GM21528 (cell line): ENCODE results near the gene ZNF600.
"Not testable (repeated sequence)": the region's sequence is repeated elsewhere in the genome, so short reads cannot be mapped to it uniquely, and the experiment has no call there.

Source experiments
- ATAC-seq: cut with Tn5 transposase; IDR thresholded peaks from one replicate; pipeline ENCODE4 v1.9.1; 2021; ENCODE audit warnings: mild to moderate bottlenecking, moderate library complexity; ENCODE audit not compliant: unreplicated experiment, low FRiP score

The ZNF600 gene

GRCh38 chr19:52786464-52787354, at the start of gene ZNF600:
TSS of gene ZNF600 (minus strand) at chr19:52786791. CDS start at chr19:52778888, 7,903 bp downstream.
- ATAC-seq, result peak; percentile 92

DNA sequence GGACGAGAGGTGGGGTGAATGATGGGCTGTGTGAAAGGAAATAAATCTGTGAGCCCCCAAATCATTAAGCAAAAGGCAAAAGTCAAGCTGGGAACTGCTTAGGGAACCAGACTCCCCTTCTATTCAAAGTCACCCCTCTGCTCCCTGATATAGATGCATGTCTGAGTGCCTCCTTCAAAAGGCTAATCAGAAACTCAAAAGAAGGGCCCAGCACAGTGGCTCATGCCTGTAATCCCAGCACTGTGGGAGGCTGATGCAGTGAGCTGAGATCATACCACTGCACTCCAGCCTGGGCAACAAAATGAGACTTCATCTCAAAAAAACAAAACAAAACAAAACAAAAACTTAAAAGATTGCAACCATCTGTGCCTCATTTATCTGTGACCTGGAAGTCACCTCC, 47.7 kb upstream of the ZNF600 start:
- not testable (repeated sequence) for ATAC-seq

DNA sequence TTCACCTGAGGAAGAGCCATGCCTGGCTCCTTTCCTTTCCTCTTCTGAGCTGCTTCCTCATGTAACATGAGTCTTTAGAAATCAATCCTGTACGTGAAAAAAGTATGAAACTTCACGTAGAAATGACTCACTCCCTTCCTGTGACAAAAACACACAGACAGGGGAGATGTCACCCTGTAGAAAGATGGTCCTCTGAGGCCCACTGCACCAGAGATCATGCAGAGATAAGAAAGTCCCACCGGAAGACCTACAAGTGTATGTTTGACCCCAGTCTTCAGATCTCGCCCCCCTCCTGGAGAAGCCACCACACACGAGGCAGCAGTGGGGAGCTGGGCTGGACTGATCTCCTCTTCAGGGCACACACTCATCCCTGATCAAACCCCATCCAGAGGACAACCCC, 47.0 kb upstream of the ZNF600 start:
- not testable (repeated sequence) for ATAC-seq

DNA sequence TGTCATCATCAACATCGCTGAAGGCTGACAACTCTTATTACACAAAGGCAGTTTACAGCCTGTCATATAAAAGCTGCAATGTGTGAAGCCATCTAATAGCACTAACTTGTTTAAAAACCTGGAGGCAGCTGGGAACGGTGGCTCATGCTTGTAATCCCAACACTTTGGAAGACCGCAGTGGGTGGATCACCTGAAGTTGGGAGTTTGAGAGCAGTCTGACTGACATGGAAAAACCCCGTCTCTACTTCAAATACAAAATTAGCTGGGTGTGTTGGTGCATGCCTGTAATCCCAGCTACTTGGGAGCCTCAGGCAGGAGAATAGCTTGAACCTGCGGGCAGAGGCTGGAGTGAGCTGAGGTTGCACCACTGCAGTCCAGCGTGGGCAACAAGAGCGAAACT, 43.3 kb upstream of the ZNF600 start:
- ATAC-seq, result not testable (repeated sequence)

- no peak for ATAC-seq
Measured at GRCh38 chr19:52825765-52826164, 39.2 kb upstream of the ZNF600 start.

DNA sequence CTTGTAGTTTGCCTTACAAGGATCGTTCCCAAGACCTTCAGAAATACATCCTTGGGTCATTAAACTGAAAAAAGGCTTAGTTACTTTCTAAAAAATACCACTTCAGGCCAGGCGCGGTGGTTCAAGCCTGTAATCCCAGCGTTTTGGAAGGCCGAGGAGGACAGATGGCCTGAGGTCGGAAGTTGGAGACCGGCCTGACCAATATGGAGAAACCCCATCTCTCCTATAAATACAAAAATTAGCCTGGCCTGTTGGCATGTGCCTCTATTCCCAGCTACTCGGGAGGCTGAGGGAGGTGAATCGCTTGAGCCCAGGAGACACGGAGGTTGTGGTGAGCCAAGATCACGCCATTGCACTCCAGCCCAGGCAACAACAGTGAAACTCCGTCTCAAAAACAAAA, 37.1 kb upstream of the ZNF600 start:
- no peak for ATAC-seq

- peak; percentile 90 for ATAC-seq
Measured at GRCh38 chr19:52821204-52821960, 34.8 kb upstream of the ZNF600 start, which contains the start of gene ZNF28. TSS of gene ZNF28 (minus strand) at chr19:52821633. CDS start at chr19:52817958, 3,675 bp downstream.

- ATAC-seq, result peak; percentile 35
Measured at GRCh38 chr19:52820472-52821203, 34.0 kb upstream of the ZNF600 start.

GRCh38 chr19:52809801-52810200, 23.2 kb upstream of the ZNF600 start:
- no peak for ATAC-seq

- ATAC-seq, result not testable (repeated sequence)
Measured at GRCh38 chr19:52799950-52800640, 13.5 kb upstream of the ZNF600 start.

- no peak for ATAC-seq
Measured at GRCh38 chr19:52789440-52789839, 2.8 kb upstream of the ZNF600 start.

DNA sequence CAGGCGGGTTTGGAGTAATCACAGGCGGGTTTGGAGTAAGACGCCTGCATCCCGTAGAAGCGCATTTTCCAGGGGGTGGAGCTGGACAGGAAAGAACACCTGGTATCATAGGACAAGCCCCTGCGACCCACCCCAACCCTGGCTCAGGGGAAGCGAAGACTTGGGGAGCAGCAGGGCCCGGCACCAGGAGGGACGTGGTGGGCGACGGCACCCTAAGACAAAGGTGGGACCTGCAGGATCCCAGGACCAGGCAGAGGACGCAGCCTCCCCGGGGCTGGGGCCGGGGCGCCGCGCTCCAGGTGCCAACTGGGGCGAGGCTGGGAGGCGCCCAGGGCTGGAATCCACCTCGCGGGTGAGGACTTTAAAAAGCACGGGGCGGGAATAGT, 520 bp downstream of the ZNF600 start:
- ATAC-seq, result peak; percentile 23

DNA sequence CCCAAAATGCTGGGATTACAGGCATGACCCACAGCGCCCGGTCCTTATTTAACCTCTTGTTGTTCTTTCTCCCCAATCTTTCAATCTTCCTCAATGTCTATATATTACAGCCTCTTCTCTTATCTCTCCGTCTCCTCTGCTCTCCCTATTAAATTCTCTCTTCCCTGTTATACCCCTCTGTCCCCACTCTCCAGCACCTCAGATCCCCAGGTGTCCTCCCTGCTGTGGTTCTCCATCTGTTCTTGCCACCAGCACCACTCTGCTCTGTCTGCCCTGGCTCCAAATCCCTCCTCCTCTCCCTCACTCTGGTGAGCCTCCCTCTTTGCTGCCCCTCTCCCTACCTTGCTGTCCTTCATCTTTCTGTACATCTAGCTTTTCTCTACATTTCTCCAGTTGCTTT, 1.1 kb downstream of the ZNF600 start:
- ATAC-seq, result no peak

- not testable (repeated sequence) for ATAC-seq
Measured at GRCh38 chr19:52782864-52783263, 3.7 kb downstream of the ZNF600 start.

- no peak for ATAC-seq
Measured at GRCh38 chr19:52778811-52779210, 7.8 kb downstream of the ZNF600 start.

DNA sequence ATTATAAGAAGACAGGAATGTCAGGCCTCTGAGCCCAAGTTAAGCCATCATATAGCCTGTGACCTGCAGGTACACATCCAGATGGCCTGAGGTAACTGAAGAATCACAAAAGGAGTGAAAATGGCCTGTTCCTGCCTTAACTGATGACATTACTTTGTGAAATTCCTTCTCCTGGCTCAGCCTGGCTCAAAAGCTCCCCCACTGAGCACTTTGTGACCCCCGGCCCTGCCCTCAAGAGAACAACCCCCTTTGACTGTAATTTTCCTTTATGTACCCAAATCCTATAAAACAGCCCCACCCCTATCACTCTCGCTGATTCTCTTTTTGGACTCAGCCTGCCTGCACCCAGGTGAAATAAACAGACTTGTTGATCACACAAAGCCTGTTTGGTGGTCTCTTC, 30.1 kb downstream of the ZNF600 start:
- not testable (repeated sequence) for ATAC-seq

DNA sequence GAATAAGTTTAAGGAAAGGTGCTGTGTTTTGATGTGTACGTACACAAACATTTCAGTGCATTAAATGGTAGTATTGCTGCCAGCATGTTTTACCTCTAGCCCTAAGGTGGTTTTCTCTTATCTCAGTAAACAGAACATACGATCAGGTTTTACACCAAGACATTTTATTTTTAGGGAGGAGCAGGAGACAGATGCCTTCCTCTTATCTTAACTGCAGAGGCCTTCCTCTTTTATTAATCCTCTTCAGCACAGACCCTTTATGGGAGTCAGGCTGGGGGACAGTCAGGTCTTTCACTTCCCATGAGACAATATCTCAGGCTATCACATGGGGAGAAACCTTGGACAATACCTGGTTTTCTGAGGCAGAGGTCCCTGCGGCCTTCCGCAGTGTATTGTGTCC, 36.8 kb downstream of the ZNF600 start:
- no peak for ATAC-seq

DNA sequence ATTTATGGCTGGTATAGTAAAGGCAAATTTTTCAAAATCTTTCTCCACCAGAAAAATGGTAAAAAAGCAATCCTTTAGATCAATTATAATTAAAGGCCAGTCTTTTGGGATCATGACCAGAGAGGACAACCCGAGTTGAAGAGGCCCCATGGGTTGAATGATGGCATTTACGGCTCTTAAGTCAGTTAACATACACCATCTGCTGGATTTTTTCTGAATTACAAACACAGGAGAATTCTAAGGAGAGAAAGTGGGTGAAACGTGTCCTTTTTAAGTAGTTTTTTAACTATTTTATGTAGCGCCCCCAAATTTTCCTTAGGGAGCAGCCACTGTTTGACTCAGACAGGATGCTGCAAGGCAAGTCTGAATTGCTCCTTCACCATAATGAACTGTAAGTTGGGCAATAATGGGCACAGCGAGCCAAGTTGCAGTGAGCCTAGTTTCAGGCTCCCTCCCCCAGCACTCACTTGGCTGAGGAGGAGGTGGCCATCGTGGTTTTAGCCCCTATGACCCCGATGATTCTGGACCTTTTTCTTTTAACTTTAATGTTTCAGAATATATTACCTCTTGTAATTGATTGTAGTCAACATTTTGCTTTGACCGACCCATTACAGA, 38.1 kb downstream of the ZNF600 start:
- no peak for ATAC-seq

GRCh38 chr19:52745919-52746318, 40.7 kb downstream of the ZNF600 start:
- ATAC-seq, result not testable (repeated sequence)

- no peak for ATAC-seq
Measured at GRCh38 chr19:52743091-52743490, 43.5 kb downstream of the ZNF600 start.
